Suprapubic skin (tissue), 3 donors: ENCODE measurements around the gene ARPC2.

Source experiments
- POLR2A ChIP-seq, 2 donors: fragments of 450-650 bp; IDR thresholded peaks; one replicate each; pipeline ENCODE4 v1.6.1; 2017; ENCODE audit warnings: antibody characterized with exemption in 2 of 2, mild to moderate bottlenecking in 2 of 2, moderate library complexity in 2 of 2
- TF ChIP-seq, protein P1 (sequence below), 2 donors: fragments of 200-600 bp in 1 of 2; fragments of 450-650 bp in 1 of 2; sonication (generic) in 1 of 2; IDR thresholded peaks; one replicate each; pipeline ENCODE4 v1.5.1; 2016 to 2019; ENCODE audit warnings: antibody characterized with exemption in 2 of 2, mild to moderate bottlenecking in 1 of 2, moderate library complexity in 1 of 2

DNA sequence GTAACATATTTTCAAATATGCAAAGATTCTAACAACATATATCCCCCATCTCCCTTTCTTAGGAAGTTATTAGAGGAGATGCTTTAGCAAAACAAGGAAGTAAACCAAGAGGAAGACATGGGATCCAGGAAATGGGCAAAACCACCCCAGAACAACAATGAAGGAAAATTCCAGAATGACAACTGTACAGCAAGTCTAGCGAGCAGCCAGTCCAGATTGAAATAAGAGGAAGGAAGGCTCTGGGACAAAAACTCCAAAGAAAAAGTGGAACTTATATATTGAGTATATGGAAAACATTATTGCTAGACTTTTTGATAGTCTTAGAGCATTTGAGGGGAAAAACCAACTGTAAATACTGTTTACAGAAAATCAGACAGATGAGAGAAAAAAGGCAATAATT lies 2.9 kb upstream of the ARPC2 start:
- no peak for TF ChIP-seq POLR2A (IDR thresholded peaks at IDR 0.05)
- TF ChIP-seq, protein P1, sequence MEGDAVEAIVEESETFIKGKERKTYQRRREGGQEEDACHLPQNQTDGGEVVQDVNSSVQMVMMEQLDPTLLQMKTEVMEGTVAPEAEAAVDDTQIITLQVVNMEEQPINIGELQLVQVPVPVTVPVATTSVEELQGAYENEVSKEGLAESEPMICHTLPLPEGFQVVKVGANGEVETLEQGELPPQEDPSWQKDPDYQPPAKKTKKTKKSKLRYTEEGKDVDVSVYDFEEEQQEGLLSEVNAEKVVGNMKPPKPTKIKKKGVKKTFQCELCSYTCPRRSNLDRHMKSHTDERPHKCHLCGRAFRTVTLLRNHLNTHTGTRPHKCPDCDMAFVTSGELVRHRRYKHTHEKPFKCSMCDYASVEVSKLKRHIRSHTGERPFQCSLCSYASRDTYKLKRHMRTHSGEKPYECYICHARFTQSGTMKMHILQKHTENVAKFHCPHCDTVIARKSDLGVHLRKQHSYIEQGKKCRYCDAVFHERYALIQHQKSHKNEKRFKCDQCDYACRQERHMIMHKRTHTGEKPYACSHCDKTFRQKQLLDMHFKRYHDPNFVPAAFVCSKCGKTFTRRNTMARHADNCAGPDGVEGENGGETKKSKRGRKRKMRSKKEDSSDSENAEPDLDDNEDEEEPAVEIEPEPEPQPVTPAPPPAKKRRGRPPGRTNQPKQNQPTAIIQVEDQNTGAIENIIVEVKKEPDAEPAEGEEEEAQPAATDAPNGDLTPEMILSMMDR (IDR thresholded peaks at IDR 0.05) = no peak
